Lung (tissue), 12 donors: ENCODE data around the gene GAB2. TPM values are rescaled to one million over a fixed set of nuclear protein-coding genes. Genes with fewer than 3 reads are reported as not detected.

Experiments
- ATAC-seq: fragments of 200-7000 bp; cut with Tn5 transposase; one replicate; pipeline ENCODE4 v1.9.1; 2020; ENCODE audit warnings: moderate number of reproducible peaks; ENCODE audit not compliant: insufficient read depth, low FRiP score
- DNase-seq, 3 donors: peaks; one replicate each; pipeline ENCODE4 v3.0.0-alpha.2; 2013 to 2017
- H3K27ac ChIP-seq, 2 donors: one replicate each; pipeline ENCODE4 v1.5.1; 2013; ENCODE audit warnings: mild to moderate bottlenecking in 2 of 2, moderate library complexity in 2 of 2, control low read depth in 1 of 2, inconsistent platforms in 1 of 2, low read depth in 1 of 2, low read length in 1 of 2
- H3K27me3 ChIP-seq, 3 donors: one replicate each; pipeline ENCODE4 v1.5.1; 2013; ENCODE audit warnings: low read length in 2 of 3; ENCODE audit not compliant: control insufficient read depth in 3 of 3, insufficient read depth in 3 of 3
- H3K36me3 ChIP-seq, 4 donors: one replicate each; pipeline ENCODE4 v1.5.1; 2013; ENCODE audit warnings: low read length in 4 of 4, mild to moderate bottlenecking in 1 of 4, moderate library complexity in 1 of 4; ENCODE audit not compliant: control insufficient read depth in 4 of 4, insufficient read depth in 4 of 4
- H3K4me1 ChIP-seq, 5 donors: one replicate each; pipeline ENCODE4 v1.5.1; 2013; ENCODE audit warnings: low read length in 5 of 5, mild to moderate bottlenecking in 2 of 5, moderate library complexity in 1 of 5; ENCODE audit not compliant: control insufficient read depth in 5 of 5, insufficient read depth in 5 of 5
- H3K4me3 ChIP-seq: one replicate; pipeline ENCODE4 v1.5.1; 2013; ENCODE audit warnings: mild to moderate bottlenecking, control low read depth, moderate library complexity
- H3K9ac ChIP-seq, 2 donors: one replicate each; pipeline ENCODE4 v1.5.1; 2013; ENCODE audit warnings: low read length in 2 of 2, control low read depth in 1 of 2; ENCODE audit not compliant: insufficient read depth in 1 of 2
- H3K9me3 ChIP-seq, 4 donors: one replicate each; pipeline ENCODE4 v1.5.1; 2013; ENCODE audit warnings: low read length in 3 of 4, mild to moderate bottlenecking in 1 of 4, moderate library complexity in 1 of 4; ENCODE audit not compliant: control insufficient read depth in 4 of 4, insufficient read depth in 3 of 4
- CTCF ChIP-seq: IDR thresholded peaks from 2 replicates; pipeline ENCODE4 v1.5.1; 2012; ENCODE audit warnings: mild to moderate bottlenecking; ENCODE audit errors: control extremely low read depth, extremely low read depth
- WGBS, 2 donors: extraction: QIAGEN DNeasy Blood & Tissue Kit; methylation state at CpG; one replicate each; pipeline ENCODE4 v1.1.7; 2013; 5-methylcytosine and 5-hydroxymethylcytosine counted together
- polyA plus RNA-seq, 2 donors: library from polyadenylated mRNA; stranded (reverse); fragments of 200-250 nt; gene quantifications; one replicate each; pipeline ENCODE4 v1.2.1, GENCODE V29; 2013
- total RNA-seq, 2 donors: library from RNA; depleted of rRNA in 1 of 2; stranded (reverse); fragments of >200 nt in 1 of 2; gene quantifications; one replicate each; pipeline ENCODE4 v1.2.1, GENCODE V29; 2014 to 2021
- donor health status: control.
- donor health status: control.
- donor health status: Bipolar disorder and iron deficiency.
- donor health status: healthy.
- donor health status: DM: yes; HTN: yes; CAD: no.

The GAB2 gene
- total and polyA plus RNA-seq, 4 donors: 17.8 to 47.9 (median 23.1) TPM

- WGBS, 2 donors: 96 to 97% methylated on average over 5 of the region's 5 CpGs
- Histone ChIP-seq H3K9me3 (no peaks in the 10 kb centered on the region), H3K9ac (no peak overlapping the region), H3K27me3 (no peaks in the 10 kb centered on the region), H3K36me3 (no peaks in the 10 kb centered on the region), H3K4me3 (no peak overlapping the region), H3K4me1 (peaks cover 0 to 20% (median 6%) of the 10 kb centered on the region in 5 donors), H3K27ac (no peak overlapping the region)
- ATAC-seq: no peak
- TF ChIP-seq CTCF: no peak
- no peak for DNase-seq
These were observed 117.3 kb downstream of the GAB2 start for GRCh38 chr11:78300108-78300839.

GRCh38 chr11:78299000-78299710 is 118.5 kb downstream of the GAB2 start:
- whole genome bisulfite sequencing, 2 donors: 69 to 79% methylated on average over 2 of the region's 2 CpGs
- no peak for ATAC-seq
- H3K27ac ChIP-seq: no peak overlapping the region

GRCh38 chr11:78298291-78298771 is 119.3 kb downstream of the GAB2 start:
- no peaks in the 10 kb centered on the region for H3K36me3 ChIP-seq
- H3K9ac ChIP-seq: no peak overlapping the region
- ATAC-seq: no peak
- H3K9me3 ChIP-seq: no peaks in the 10 kb centered on the region
- peaks cover 0 to 20% (median 6%) of the 10 kb centered on the region in 5 donors for H3K4me1 ChIP-seq
- no peaks in the 10 kb centered on the region for H3K27me3 ChIP-seq
- peak overlapping the region in 1 of 2 donors; percentile 34 for H3K27ac ChIP-seq
- no peak overlapping the region for H3K4me3 ChIP-seq
- DNase-seq: no peak
- 85 to 97% methylated on average over 1 of the region's 1 CpG for WGBS, 2 donors
- no peak for TF ChIP-seq CTCF

More at GRCh38 chr11:78299000-78299710, 118.5 kb downstream of the GAB2 start:
- H3K4me3 ChIP-seq: no peak overlapping the region
- no peak for DNase-seq
- H3K4me1 ChIP-seq: peaks cover 0 to 20% (median 6%) of the 10 kb centered on the region in 5 donors
- H3K27me3 ChIP-seq: no peaks in the 10 kb centered on the region
- no peaks in the 10 kb centered on the region for H3K36me3 ChIP-seq
- no peak overlapping the region for H3K9ac ChIP-seq
- no peaks in the 10 kb centered on the region for H3K9me3 ChIP-seq
- no peak for TF ChIP-seq CTCF
